HG02571 (cell line): ENCODE data around the gene LAMA2.

ENCODE experiments used
- ATAC-seq: cut with Tn5 transposase; IDR thresholded peaks from one replicate; pipeline ENCODE4 v1.9.1; 2021; ENCODE audit warnings: mild to moderate bottlenecking, moderate library complexity; ENCODE audit not compliant: unreplicated experiment

Gene LAMA2

GRCh38 chr6:129476810-129477209 lies 593.9 kb downstream of the LAMA2 start:
- no peak for ATAC-seq

- no peak for ATAC-seq
These were observed 595.4 kb downstream of the LAMA2 start for GRCh38 chr6:129478379-129478778.

GRCh38 chr6:129481706-129482105 lies 598.8 kb downstream of the LAMA2 start:
- ATAC-seq: no peak

- ATAC-seq: no peak
These were observed 602.8 kb downstream of the LAMA2 start for GRCh38 chr6:129485746-129486145.

- no peak for ATAC-seq
These were observed 603.4 kb downstream of the LAMA2 start for GRCh38 chr6:129486327-129486726.

- ATAC-seq: no peak
These were observed 605.4 kb downstream of the LAMA2 start for GRCh38 chr6:129488313-129488712.

GRCh38 chr6:129489215-129489765 lies 606.4 kb downstream of the LAMA2 start:
- ATAC-seq: no peak

GRCh38 chr6:129490521-129491255 lies 607.8 kb downstream of the LAMA2 start:
- peak; percentile 87 for ATAC-seq

- peak; percentile 2 for ATAC-seq
These were observed 608.5 kb downstream of the LAMA2 start for GRCh38 chr6:129491436-129491835.

- ATAC-seq: no peak
These were observed 609.3 kb downstream of the LAMA2 start for GRCh38 chr6:129492260-129492659.

GRCh38 chr6:129493354-129493902 lies 610.5 kb downstream of the LAMA2 start:
- ATAC-seq: no peak

GRCh38 chr6:129494099-129494498 lies 611.2 kb downstream of the LAMA2 start:
- ATAC-seq: no peak

- no peak for ATAC-seq
These were observed 611.6 kb downstream of the LAMA2 start for GRCh38 chr6:129494586-129494985.

- ATAC-seq: no peak
These were observed 612.7 kb downstream of the LAMA2 start for GRCh38 chr6:129495652-129496051.

GRCh38 chr6:129497481-129498441 lies 614.8 kb downstream of the LAMA2 start:
- no peak for ATAC-seq

GRCh38 chr6:129498541-129498940 lies 615.6 kb downstream of the LAMA2 start:
- no peak for ATAC-seq

GRCh38 chr6:129498950-129499842 lies 616.3 kb downstream of the LAMA2 start:
- ATAC-seq: no peak

- ATAC-seq: no peak
These were observed 616.9 kb downstream of the LAMA2 start for GRCh38 chr6:129499843-129500219.

- no peak for ATAC-seq
These were observed 618.2 kb downstream of the LAMA2 start for GRCh38 chr6:129500958-129501739.
